Measurements from ENCODE around the gene CD68.
A peak's percentile ranks its signal among the peaks of the same experiment; 100 is the strongest.

The CD68 gene

GRCh38 chr17:7556627-7557026 is 22.8 kb upstream of the CD68 start:
- peak overlapping the region; percentile 87 for H3K27ac ChIP-seq
- TF ChIP-seq CTCF (conservative IDR thresholded peaks at IDR 0.05), result no peak

GRCh38 chr17:7557147-7557764 is 22.2 kb upstream of the CD68 start:
- TF ChIP-seq CTCF (conservative IDR thresholded peaks at IDR 0.05), result no peak
- peak overlapping the region; percentile 87 for H3K27ac ChIP-seq

- H3K27ac ChIP-seq, result peak overlapping the region; percentile 87
- no peak for TF ChIP-seq CTCF (conservative IDR thresholded peaks at IDR 0.05)
Measured at GRCh38 chr17:7557775-7558543, 21.5 kb upstream of the CD68 start.

GRCh38 chr17:7558544-7559319 is 20.7 kb upstream of the CD68 start, which contains the start of gene TNFSF13:
TSS of gene TNFSF13 (plus strand) at chr17:7558750. CDS start at chr17:7559040, 290 bp downstream.
- H3K27ac ChIP-seq, result peak within 1 kb of the TSS; percentile 87
- TF ChIP-seq CTCF (conservative IDR thresholded peaks at IDR 0.05), result no peak

GRCh38 chr17:7559320-7560171 is 19.9 kb upstream of the CD68 start:
- no peak for TF ChIP-seq CTCF (conservative IDR thresholded peaks at IDR 0.05)
- H3K27ac ChIP-seq, result peak overlapping the region; percentile 87

GRCh38 chr17:7560172-7561027 is 19.0 kb upstream of the CD68 start:
- no peak for TF ChIP-seq CTCF (conservative IDR thresholded peaks at IDR 0.05)

More at GRCh38 chr17:7560172-7561027, 19.0 kb upstream of the CD68 start:
- peak overlapping the region; percentile 87 for H3K27ac ChIP-seq
